GM21381 (cell line): ENCODE data around the gene PSMA6.
A peak's percentile ranks its signal among the peaks of the same experiment; 100 is the strongest.
"Not testable (repeated sequence)": the region's sequence is repeated elsewhere in the genome, so short reads cannot be mapped to it uniquely, and the experiment has no call there.

Experiments used
- ATAC-seq: cut with Tn5 transposase; IDR thresholded peaks from one replicate; pipeline ENCODE4 v1.9.1; 2021; ENCODE audit warnings: mild to moderate bottlenecking, moderate library complexity; ENCODE audit not compliant: unreplicated experiment

The PSMA6 gene

DNA sequence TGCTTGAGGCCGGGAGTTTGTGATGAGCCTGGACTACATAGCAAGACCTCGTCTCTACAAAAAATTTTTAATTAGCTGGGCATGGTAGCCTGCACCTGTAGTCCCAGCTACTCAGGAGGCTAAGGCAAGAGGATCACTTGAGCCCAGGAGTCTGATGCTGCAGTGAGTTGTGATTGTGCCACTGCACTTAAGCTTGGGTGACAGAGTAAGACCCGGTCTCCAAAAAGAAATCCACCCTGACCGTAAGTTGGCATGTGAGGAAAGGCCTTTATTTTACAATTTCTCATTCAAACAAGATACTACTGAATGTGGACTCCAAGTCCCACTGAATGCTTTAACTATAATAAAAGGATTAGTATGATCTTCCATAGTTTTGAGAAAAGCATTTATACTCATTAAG lies 27.3 kb downstream of the PSMA6 start:
- no peak for ATAC-seq

DNA sequence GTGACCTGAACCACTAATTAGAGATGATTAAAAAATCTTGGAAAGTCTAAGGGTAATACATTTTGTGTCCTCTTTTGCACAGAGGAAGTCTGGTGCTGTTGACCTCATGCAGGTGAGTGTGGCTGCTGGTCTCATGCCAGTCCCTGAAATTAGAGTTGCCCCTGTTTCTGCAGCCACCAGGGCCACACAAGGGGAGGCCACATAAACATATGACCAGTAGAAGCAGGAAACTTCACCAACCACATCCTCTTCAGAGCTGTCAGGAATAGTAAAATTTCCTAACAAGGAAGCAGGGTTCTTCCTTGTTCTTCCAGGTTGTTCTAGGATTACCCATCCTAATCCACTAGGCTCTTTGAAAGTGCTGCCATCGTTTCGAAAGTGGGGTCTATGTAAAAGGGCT lies 28.3 kb downstream of the PSMA6 start:
- no peak for ATAC-seq

DNA sequence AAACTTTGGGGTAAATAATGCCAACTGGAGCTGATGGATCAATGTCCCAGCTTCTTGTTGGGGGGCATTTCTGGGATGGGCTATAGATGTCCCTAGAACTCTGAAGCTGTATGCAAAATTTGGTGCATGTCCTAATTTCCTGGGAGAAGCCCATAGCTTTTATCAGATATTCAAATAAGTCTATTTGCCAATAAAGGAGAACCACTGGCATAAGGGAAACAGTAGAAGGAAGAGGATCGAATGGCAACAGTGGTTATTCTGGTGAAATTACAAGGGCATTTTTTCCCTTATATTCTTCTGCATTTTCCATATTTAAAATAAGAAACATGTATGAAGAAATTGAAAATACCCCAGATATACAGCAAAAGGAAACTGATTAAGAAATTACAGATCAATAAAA lies 34.2 kb downstream of the PSMA6 start:
- no peak for ATAC-seq

DNA sequence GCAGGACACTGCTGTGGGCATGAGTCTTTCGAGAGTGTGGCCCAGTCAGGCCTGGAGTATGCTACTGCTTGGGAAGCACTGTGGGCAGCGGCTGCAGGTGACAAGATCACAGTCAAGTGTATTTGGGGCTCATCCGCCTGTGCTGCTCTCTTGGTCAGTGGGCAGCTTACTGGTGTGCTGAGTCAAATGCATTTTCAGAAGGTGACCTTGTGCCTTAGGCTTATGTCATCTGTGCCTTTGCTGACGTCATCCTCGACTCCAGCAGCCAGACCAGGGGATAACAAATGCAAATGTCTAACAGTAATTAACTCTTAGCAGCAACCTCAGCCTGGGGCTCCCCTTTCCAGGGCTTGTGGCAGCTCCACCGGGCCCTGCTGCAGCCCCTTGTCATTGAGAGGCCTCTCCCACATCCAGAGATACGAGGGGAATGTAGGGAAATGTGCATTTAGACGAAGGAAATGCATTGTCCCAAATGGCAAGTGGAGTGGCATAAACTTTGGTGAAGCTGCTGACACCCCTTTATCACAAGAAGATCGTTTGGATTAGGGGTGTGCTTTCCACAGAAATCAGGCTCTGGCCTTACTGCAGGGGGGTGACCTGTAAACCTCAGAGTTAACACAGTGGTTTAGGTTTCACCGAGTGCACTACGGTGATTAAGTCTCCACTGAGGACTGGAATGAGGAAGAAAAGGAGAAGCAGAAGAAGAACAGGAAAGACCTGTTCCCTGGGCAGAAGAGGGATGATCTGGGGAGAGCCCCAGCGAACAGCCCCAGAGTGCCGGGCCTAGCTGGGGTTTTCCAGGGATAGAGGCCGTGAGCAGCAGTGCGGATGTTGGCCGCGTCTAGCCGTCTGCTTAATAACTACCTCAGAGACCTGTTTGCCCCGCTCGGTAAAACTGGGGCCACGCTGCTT lies 39.7 kb downstream of the PSMA6 start:
- ATAC-seq: peak; percentile 48

DNA sequence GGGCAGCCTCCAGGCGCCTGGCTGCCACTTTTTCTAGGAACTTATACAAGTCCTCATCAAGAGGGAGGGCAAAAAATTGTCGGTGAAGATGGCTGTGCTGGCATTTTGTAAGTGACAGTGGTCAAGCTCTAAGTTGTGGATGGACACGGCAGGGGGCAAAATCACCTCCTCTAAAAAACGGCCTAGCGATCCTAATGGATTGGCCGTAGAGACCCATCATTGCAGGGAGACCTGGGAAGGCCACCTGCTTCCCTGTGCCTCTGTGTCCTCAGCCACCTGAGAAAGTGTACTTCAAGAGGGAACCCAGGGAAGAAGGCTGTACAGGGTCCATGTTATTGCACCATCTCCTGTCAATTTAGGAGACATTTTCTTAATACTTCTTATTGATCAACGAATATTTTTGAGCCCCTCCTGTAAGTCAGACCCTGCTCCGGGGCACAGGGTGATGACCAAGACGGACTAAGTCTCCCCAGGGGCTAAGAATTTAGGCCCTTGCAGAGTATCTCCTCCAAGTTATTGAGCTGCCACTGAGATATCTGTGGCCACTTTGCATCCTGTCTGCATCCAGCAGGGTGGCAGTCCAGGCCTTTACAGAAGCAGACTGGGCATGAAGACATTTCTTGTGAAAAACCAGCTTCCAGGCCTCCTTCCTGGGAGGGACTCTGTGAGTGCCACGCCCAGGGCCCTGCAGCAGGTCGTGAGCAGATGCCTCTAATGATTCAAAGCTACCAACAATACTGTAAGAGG lies 40.5 kb downstream of the PSMA6 start:
- ATAC-seq: no peak

DNA sequence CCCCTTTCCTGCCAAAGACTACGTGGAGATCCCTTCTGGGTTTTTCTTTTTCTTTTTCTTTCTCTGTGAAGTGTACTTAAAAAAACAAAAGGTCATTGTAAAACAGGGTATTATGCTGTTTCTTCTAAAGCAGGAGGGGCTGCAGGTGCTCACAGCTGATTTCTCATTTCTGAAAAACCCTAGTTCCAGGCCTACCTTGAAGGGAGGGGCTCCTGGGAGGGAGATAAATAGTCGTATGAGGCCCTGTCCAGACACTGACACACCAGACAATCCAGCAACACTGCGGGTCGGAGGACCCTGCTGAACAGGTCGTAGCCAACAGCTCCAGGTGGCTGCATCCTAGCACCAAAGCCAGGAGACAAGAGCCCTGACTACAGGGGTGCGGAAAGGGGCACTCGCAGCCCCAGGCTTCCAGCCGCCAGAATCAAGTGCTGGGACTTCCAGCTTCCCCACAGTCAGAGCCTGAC lies 41.1 kb downstream of the PSMA6 start:
- no peak for ATAC-seq

DNA sequence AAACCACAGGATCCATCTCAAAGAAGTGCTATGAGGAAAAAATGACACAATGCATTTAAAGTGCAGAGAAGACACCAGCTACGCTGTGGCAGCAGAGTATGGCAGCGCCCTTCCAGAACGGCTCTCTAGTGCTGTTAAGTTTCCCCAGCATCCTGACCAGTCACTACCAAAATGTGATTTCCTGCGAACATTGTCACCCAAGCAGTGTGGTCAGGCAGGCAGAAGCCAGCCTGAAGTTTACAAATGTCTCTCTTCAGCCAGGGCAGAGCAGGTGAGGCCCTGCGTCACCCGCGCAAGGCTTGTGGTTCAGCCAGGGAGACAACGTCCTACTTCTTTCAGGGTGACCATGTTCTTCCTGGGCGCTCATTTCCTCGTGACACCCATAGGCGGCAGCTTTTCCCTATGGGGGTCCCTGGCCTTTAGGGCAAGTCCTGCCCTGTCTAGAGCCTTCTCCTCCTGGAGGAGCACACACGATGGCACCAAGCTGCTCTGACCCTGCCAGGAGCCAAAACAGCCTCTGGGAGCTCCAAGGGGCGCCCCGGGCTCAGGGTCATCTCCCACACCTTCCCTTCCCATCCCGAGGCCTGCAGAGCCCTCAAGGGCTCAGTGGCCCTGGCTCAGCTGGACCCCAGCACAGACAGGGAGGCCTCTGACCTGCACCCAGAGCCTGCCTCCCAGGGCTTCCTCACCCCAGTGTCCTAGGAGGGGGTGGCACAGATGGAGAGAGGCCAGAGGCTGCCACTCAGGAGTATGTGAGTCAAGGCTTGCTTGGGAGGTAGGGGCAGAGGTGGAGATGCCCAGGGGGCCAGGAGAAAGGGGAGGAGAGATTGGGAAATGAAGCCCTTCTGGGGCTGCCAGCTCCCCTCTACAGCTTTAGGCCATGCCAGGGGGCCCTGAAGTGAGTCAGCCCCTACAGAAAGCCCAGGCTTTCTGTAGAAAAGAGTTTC lies 41.9 kb downstream of the PSMA6 start:
- no peak for ATAC-seq

DNA sequence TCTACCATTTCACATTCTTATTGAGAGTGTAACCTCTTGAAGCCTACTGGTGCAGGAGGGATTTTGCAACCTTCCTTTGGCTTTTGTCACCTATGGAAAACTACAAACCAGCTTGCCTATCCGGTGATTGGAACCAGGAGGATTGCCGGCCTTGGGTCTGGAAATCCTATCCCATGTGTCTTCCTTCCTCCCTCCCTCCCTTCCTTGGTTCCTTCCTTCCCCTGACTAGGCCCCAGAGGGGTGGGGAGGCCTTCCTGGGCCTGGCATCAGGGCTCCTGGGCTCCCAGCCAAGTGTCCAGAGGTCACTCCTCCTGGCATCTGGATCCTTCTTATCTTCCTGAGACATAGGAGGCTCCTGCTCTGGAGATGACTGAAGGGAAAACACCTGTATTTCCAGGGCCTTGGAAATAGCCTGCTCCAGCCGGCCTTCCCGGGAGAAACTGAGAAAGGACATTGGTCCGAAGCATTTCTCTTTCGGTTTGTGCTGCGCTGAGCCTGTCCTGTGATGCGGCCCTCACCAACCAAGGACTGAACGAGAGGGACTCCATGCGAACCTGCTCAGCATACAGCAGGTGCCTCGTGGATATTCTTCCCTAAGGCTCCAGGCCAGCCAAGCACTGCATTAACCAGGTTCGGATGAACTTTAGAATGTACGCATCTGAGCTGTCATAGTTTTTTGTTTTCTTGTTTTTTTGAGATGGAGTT lies 43.4 kb downstream of the PSMA6 start:
- ATAC-seq: no peak

DNA sequence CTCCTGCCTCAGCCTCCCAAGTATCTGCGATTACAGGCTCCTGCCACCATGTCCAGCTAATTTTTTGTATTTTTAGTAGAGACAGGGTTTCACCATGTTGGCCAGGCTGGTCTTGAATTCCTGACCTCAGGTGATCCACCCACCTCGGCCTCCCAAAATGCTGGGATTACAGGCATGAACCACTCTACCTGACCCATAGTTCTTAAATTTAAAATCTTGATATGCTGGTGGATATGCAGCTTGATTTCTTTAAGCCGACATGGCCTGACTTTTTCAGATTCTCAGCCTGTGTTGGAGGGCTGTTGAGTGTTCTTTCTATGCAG lies 44.0 kb downstream of the PSMA6 start:
- not testable (repeated sequence) for ATAC-seq

DNA sequence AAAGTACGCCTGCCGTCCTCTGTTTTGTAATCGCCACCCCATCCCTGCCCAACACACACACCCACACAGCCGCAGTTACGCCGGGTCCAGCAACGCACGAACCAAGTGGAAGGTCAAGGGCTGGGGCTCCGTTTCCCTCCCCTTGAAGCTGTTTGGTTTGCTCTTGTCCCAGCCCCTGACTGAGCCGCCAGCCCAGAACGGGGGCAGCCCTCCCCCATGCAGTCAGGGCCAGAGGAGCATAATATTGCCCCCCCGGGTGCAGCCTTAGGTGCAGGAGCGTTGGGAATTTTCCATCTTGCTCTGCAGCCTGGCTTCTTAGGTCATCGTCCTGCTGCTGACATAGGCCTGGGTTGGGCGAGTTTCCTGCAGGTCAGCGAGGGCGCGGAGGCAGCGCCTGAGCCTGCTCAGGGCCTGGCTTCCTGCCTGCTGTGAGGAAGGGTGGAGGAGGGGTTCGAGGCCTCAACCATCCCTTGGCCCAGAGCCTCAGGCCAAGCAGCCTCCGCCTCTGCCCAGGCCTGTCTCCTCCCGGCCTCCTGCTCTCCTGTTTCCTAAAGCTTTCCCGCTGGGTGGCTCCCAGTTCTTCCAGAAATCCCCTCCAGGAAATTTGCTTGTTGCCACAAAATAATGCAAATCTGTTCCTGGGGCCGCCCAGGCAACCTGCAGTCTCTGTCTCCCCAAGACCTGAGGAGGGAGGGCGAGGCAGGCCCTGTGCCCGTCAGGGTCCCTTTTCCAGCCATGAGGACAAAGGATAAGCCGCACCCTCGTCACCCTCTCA lies 44.5 kb downstream of the PSMA6 start:
- no peak for ATAC-seq

DNA sequence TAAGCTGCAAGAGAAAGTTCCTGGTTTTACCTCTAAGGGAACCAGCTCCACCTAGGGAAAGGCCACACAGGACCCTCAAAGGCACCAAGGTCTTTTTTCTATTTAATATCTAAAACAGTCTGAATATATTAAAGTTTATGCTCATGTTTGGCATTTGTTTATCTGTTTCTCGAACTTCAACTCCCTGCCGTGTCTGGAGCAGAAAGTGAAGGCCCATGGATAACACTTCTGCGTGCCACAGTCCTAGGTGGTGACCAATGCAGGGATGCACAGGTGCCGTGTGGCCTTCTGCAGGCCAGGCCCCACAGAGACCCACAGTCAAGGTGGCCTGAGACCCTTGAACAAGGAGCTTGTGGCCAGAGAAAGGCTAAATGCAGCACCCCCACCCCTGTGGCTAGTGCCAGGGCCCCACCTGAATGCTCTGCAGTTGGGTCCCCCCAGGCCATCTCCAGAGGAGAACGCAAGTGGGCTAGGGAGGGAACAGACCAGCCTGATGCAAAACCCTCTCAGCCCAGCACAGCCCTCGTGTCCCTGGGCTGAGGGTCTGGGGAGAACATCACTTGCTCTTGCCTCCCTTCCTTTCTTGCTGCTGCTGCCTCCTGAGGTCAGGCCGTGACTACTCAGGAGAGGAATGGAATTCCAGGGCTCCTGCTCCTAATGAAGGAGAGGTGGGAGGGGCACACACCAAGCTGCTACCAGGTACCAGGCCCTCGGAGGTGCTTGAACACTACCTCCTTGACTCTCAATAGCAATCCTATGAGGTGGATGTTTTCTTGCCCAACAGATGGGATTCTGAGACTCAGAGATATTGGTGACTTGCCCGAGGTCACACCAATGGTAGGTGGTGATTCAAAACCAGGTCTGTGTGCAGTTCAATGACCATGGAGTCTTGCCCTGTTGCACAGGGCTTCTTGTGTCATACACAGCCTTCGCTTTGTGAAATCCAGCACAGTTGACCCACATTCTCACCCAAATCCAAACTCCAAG lies 45.4 kb downstream of the PSMA6 start:
- no peak for ATAC-seq

DNA sequence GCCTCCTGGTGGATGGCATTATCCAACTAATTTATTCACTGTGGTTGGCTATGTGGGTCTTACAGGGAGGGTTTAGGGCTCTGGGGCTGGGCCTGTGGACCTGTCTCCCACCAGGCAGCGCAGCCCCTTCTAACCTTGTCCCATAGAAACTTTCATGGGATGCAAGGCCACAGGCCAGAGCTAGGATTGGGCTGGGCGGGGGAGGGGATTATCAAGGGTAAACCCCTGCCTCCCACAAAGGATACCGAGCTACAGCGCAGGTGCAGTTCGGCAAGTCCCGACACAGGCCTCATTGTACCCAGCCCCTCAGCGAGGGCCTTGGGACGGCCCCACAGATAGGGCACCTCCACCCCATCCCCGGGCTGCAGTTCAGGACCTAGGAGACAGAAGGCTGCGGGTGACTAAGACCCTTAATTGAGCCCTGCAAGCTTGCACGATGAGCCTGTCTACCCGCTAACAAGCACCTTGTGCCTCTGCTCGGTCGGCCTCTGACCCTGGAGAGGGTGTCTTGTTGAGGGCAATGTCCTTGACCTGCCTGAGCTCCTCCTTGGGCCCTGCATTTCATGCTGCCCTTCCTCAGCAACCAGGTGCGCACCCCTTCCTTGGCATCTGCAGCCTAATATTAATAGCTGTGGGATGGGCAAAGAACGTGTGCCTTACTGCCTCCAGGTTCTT lies 46.7 kb downstream of the PSMA6 start:
- no peak for ATAC-seq

DNA sequence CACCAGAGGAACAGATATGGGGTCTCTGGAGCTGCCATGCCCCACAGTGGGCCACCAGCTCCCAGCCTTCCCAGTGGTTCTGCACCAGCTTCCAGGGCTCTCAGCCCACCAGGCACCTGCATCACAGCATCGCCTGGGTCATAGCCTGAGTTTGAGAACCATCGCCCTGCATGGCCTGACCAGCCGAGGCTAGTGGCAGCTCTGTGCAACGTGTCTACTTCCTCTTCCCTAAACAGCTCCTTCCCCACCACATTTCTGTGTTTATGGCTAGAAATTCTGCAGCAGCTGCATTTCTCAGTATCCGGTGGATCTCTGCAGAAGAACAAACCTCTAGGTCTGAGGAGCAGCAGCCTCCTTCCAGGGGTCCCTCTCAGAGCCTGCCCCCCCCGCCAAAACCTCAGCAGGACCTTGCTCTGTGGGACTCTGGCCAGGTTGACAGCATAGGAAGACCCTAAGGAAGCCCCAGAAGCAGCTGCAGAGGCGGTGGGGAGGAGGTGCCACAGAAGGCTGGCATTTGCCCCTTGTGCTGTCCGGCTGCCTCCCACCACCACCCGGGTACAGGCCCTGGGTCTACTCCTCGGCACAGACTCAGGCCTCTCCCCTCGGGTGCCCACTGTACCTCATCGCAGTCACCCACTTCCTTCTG lies 47.7 kb downstream of the PSMA6 start:
- ATAC-seq: no peak

DNA sequence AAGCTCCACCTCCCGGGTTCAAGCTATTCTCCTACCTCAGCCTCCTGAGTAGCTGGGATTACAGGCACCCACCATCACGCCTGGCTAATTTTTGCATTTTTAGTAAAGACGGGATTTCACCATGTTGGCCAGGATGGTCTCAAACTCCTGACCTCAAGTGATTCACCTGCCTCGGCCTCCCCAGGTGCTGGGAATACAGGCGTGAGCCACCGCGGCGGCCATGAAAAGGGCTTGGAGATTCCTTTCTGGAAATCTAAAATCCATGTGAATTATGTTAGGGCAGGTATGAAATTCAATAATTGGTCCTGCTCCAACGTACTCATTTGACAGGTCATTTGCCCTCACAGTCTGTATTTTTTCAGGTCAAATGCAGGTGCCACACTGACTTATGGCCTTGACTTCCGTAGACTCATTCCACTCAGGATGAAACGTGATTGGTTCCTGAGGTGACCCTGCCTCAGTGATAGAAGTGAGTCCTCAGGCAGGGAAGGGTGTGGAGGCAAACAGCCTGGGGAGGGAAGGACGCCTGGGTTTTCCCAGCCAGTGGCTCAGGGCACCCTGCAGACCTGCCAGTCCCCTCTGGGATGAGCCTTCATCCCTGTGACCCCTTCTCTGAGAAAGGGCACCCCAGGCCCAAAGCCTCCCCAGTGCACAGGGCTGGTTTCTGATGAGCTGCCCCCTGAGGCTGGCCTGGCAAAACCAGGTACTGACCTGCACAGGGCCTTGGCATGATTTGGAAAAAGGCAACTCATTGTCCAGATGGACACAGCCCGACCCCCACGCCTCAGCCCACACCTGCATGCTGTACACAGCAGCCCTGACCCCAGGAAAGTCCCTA lies 48.7 kb downstream of the PSMA6 start:
- ATAC-seq: no peak

DNA sequence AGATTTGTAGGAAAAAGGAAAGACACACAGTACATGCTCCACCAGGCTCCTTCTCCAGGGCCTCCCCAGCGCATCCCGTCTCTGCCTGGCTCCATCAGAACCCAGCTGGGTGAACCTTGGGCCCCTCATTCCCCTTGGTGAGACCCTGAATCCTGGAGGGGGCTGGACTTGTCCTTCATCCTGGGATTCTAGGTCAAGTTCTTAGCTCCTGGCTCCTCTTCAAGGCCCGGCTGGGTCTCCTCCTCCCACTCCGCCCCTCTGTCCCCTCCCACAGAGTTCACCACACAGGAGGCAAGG lies 49.2 kb downstream of the PSMA6 start:
- no peak for ATAC-seq

DNA sequence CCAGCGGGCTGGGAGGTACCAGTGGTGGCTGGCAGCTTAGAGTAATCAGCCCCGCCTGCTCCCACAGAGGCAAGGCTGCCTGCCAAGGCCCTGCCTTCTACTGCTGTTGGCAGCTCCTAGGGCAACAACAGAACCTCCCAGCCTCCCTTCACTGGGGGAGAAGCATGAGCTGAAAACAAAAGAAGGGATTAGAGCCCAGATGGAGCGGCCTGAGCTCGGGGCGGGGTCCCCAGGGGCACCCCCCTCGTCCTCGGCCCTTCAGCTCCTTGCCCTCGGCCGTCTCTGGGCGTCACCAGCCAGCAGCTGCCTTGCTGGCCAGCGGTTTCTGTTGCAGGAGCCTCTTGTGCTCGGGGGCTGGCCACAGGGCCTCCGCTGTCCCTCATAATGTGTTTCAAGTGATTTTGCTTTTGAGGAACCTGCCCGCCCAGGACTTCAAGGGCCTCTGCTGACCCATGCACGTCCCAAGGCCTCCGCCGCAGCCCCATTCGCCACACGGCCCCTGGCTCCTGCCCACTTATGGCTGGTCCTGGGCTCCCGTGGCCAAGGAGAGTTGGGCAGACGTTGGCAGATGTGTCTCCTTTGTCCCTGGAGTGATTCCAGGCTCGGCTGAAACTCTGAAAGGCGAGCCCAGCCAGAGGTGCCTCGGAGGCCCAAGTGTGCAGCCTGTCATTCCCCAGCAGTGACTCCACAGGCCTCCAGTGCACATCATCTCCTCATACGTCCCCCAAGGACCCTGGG lies 49.7 kb downstream of the PSMA6 start:
- ATAC-seq: no peak
